Measurements from ENCODE around the gene R3HDML. TPM values are rescaled to one million over a fixed set of nuclear protein-coding genes. Genes with fewer than 3 reads are reported as not detected.
A peak's percentile ranks its signal among the peaks of the same experiment; 100 is the strongest.
"Not testable (repeated sequence)": the region's sequence is repeated elsewhere in the genome, so short reads cannot be mapped to it uniquely, and the experiment has no call there.

The R3HDML gene
- not detected in 2 replicates for total RNA-seq

DNA sequence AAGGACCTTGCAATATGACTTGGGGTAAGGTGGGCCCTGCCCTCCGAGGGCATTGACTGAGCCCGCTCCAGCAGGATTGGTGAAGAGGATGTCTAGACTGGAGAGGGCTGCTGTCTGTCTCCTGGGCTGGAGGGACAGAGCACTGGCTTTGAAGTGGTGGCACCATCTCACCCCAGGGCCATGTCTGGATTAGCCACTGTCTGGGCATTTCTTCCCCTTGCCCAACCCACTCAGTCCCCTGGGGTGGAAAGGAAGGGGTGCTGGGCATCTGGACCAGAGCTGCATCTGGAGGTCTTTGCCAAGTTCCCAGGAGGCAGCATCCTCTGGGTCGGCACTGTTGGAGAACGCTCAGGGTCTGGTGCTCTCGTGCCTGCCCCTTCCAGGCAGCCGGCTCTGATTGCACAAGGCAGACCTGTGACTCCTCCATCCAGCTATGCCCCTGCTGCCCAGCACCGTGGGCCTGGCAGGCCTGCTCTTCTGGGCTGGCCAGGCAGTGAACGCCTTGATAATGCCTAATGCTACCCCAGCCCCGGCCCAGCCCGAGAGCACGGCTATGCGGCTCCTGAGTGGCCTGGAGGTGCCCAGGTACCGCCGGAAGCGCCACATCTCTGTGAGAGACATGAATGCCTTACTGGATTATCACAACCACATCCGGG is at the start of gene R3HDML:
R3HDML (plus strand) TSS at position 319 of the 656 bp plus-strand sequence; CDS start at position 434, 115 bp downstream.
- no peak for DNase-seq

GRCh38 chr20:44287272-44288097 is 49.4 kb upstream of the R3HDML start:
- peak; percentile 5 for DNase-seq

DNA sequence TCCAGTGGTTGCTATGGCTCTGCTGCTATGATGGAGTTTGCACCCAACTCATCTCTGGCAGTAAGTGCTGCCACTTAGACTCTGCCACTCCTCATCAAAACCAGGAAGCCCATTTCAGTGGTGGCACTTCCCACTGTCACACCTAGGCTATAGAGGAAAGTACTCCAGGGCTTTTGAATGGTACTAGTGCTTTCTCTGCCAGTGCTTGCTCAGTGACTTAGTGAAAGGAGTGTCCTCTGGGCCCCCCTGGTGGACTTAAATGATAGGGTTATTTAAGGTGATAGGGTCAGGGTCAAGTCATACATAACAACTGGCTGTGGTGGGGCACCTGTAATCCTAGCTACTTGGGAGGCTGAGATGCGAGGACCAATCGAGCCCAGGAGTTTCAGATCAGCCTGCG is 48.6 kb upstream of the R3HDML start:
- DNase-seq, result no peak

DNA sequence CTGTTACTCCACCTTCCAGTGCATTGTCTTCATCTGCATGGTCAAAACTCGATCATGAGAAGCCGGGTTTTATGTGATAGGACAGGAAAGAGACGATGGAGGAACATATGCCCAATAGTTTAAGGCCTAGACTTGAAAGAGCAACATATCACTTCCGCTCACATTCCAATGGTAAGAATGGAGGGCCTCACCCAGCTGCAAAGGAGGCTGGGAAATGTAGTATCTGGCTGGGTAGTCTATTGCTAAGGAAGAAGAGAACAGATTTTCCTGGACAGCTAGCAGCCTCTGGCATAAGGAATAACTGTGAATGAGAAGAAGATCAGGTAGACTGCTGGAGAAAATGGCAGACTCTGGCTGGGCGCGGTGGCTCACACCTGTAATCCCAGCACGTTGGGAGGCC is 45.1 kb upstream of the R3HDML start:
- no peak for DNase-seq

DNA sequence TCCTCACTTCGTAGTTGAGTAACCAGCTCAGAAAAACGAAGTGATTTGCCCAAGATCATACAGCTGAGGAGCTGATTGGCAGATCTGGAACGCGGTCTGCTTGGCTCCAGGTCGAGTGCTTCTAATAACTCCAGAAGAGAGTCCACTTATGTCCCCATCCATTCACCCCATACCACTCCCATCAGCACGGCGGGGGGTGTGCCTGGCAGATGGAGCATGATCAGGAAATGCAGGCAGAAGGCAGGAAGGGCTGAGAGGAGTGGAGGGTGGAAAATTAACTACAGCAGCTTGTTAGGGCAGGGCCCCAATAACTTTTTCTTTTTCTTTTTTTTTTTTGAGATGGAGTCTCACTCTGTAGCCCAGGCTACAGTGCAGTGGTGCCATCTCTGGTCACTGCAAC is 40.8 kb upstream of the R3HDML start:
- no peak for DNase-seq

DNA sequence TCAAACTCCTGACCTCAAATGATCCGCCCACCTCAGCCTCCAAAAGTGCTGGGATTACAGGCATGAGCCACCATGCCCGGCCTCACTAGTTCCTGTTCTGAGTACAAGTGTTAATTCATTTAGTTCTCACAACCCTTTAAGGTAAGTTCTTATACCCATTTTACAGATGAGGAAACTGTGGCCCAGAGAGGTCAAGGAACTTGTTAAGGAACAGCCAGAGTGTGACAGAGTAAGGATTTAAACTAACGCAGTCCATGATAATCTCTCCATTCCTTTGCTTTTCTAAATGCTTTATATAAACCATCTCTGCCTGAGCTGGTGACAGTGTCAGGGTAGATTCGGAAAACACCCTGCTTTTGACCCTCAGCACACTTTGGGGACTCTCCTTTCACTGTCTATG is 39.1 kb upstream of the R3HDML start:
- DNase-seq, result no peak

DNA sequence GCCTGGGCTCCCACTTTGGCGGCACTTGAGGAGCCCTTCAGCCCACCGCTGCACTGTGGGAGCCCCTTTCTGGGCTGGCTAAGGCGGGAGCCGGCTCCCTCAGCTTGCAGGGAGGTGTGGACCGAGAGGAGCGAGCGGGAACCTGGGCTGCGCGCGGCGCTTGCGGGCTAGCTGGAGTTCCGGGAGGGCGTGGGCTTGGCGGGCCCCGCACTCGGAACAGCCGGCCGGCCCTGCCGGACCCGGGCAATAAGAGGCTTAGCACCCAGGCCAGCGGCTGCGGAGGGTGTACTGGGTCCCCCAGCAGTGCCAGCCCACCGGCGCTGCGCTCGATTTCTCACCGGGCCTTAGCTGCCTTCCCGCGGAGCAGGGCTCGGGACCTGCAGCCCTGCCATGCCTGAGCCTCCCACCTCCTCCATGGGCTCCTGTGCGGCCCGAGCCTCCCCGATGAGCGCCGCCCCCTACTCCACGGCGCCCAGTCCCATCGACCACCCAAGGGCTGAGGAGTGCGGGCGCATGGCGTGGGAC is 37.8 kb upstream of the R3HDML start:
- DNase-seq, result not testable (repeated sequence)

- DNase-seq, result no peak
Measured at GRCh38 chr20:44301285-44301684, 35.6 kb upstream of the R3HDML start.

- no peak for DNase-seq
Measured at GRCh38 chr20:44302026-44302669, 34.7 kb upstream of the R3HDML start.

DNA sequence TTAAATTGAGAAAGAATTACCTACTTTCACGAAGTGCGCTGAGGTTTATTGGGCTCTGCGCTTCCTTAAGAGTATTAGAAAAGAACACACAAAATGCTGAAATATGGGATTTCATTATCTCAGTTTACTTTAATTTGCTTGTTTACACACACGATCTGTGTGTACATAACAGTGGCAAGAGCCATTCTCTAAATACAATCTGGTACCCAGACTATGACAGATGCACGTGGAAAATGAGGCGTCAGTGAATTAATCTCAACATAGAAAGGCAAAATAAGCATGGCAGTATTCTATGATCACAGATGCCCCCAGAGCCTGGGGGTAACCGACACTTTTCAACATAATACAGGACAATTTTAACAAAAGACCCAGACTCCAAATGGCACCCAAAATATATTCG is 34.1 kb upstream of the R3HDML start:
- no peak for DNase-seq

- no peak for DNase-seq
Measured at GRCh38 chr20:44304383-44304782, 32.5 kb upstream of the R3HDML start.

- DNase-seq, result no peak
Measured at GRCh38 chr20:44306927-44307326, 29.9 kb upstream of the R3HDML start.

DNA sequence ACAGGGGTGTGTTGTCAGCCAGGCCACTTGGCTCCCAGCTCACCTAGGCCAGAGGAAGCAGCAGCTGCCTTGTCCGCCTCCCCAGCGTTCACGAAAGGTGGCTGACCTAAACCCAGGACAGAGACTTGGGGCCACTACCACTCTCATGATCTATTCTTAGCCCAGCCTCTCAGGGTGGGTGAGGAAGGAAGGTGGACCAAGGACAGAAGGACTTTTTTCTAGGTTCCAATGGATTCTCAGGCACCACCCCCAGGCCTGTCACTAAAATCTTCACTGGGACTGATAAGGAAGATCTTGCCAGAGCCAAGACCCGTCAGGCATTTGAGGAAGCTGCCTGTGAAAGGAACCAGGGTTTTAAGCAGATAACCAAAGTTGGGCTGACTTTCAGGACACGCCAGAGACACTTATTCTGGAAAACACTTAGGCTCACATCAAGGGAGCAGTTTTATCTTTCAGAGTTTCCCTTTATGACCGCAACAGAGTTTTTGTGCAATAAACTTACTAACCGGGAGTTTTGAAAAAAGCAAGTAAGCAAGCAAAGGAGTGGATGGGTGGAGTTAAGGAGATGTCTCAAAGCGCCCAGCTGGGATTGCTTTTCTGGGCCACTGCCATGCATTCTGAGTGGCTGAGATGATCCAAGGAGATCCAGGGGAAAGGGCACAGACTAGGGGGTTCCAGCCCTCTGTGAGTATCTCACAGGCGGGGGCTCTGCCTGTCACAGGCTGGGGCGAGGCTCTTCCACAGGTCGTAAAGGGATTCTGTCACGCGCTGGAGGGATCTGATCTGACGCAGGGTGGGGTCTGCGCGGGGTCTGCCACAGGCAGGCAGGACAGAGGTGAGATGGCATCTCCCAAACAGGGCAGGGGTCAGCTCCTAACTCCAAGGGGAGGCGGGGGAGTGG is 26.8 kb upstream of the R3HDML start:
- DNase-seq, result peak; percentile 14

GRCh38 chr20:44310664-44311639 is 25.9 kb upstream of the R3HDML start, which contains the start of gene FITM2:
TSS of gene FITM2 (minus strand) at chr20:44311202. CDS start at chr20:44311148, 54 bp downstream.
- peak; percentile 99 for DNase-seq

DNA sequence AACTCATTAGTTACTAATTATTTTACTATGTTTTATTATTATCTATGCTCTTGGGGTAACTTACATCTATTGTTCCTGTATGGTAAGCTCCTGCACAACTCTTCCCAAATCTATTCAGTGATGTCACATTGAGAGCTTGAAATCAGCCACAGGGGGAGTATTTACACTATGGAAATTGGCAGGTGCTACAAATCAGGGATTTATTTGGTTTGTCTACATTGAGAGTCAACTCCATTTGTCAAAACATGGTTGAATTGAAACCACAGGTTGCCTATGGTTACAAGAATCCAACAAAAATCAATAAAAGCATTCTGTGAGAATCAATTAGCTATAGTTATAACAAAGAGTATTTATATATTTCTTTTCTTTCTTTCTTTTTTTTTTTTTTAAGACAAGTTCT is 22.0 kb upstream of the R3HDML start:
- DNase-seq, result no peak

DNA sequence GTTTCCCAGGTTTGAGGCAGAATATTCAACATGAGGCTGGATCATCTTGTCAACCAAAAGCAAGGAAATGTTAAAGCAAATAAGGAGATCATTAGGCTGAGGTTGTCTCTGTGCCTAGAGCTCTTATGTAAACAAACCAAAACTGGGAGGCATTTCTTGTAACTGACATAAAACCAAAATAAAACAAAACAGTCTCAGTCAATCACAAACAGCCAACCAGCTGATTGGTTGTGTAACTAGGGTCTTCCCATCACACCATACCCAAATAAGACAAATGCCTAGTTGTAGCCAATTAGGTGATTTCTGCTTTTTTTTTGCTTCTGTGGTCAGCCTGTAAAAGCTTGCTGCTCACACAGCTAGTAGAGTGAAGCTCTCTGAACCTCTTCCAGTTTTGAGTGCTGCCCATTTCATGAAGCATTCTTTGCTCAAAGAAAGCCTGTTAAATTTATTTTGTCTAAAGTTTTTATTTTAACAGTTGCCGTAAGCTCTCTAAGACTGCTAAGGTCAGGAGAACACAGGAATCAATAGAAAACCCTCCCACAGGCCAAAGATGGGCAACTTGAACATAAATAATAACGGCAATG is 16.9 kb upstream of the R3HDML start:
- no peak for DNase-seq

DNA sequence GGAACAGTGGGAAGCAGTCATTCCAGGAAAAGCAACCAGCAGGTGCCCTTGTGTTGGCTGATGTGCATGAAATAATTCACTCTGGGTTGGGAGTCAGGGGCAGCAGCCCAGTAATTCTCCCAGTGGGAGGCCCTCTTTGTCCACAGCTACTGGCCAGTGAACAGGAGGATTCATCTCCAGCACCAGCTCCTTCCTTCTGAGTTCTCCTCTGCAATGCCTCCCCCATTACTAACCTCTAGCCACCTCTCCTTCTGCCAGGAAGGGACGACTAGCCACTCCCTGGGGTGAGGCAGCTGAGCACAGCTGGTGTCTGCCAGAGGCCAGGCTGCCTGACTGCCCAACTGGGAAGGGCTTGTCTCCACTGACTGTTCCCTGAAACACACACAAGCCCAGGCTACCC is 12.5 kb upstream of the R3HDML start:
- DNase-seq, result no peak

- DNase-seq, result peak; percentile 29
Measured at GRCh38 chr20:44326391-44327159, 10.3 kb upstream of the R3HDML start.

DNA sequence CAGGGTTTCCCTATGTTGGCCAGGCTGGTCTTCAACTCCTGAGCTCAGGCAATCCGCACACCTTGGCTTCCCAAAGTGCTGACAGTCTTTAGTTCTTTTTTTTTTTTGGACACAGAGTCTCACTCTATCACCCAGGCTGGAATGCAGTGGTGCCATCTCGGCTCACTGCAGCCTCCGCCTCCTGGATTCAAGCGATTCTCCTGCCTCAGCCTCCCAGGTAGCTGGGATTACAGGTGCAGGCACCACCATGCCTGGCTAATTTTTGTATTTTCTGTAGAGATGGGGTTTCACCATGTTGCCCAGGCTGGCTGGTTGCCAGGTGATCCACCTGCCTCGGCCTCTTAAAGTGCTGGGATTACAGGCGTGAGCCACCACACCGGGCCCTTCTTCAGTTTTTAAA is 9.1 kb upstream of the R3HDML start:
- DNase-seq, result not testable (repeated sequence)

DNA sequence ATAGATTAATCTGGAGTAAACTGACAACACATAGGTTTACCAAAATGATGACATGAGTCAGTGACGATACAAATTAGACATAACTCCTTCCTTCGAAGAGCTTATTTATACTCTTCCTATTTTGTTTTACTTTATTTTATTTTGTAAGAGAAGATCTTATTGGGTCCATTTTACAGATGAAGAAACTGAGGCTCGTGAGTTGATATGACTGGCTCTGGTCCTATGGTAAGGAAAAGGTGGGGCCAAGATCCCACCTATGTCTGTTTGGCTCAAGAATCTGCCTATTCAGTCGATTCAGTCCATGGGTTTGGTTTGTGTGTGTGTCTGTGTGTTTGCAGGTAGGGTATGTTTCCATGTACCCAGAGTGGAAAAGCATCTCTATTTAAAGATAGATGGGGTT is 8.4 kb upstream of the R3HDML start:
- no peak for DNase-seq

All from dermis blood vessel endothelial cell (primary cell).